Smooth muscle cell (in vitro differentiated cells): ENCODE data around the gene SMC3. TPM values are rescaled to one million over a fixed set of nuclear protein-coding genes. Genes with fewer than 3 reads are reported as not detected.

Experiments used
- DNase-seq: peaks from one replicate; lab custom pipeline; 2025; ENCODE audit not compliant: unreplicated experiment; lab: John Stamatoyannopoulos, UW
- H2AFZ ChIP-seq: fragments of 200-600 bp; sonication (generic); 2 replicates; pipeline ENCODE4 v1.6.0; 2016; ENCODE audit warnings: antibody characterized with exemption, low read depth, mild to moderate bottlenecking
- H3F3A ChIP-seq: fragments of 200-600 bp; sonication (generic); 2 replicates; pipeline ENCODE4 v1.6.0; 2017; ENCODE audit warnings: antibody characterized with exemption, low read depth
- H3K27ac ChIP-seq: fragments of 200-600 bp; sonication (generic); 2 replicates; pipeline ENCODE4 v1.5.1; 2016; ENCODE audit warnings: low read depth, mild to moderate bottlenecking
- H3K27me3 ChIP-seq: fragments of 200-600 bp; sonication (generic); 2 replicates; pipeline ENCODE4 v1.6.1; 2016; ENCODE audit warnings: low read depth, mild to moderate bottlenecking
- H3K36me3 ChIP-seq: fragments of 200-600 bp; sonication (generic); 2 replicates; pipeline ENCODE4 v1.5.1; 2016; ENCODE audit warnings: low read depth
- H3K4me1 ChIP-seq: fragments of 200-600 bp; sonication (generic); 2 replicates; pipeline ENCODE4 v1.5.1; 2016; ENCODE audit warnings: low read depth
- H3K4me2 ChIP-seq: fragments of 200-600 bp; sonication (generic); 2 replicates; pipeline ENCODE4 v1.6.0; 2016; ENCODE audit warnings: mild to moderate bottlenecking
- H3K4me3 ChIP-seq: fragments of 200-600 bp; sonication (generic); 2 replicates; pipeline ENCODE4 v1.5.1; 2016; ENCODE audit warnings: mild to moderate bottlenecking
- H3K79me2 ChIP-seq: fragments of 200-600 bp; sonication (generic); 2 replicates; pipeline ENCODE4 v1.6.0; 2016; ENCODE audit warnings: low read depth, mild to moderate bottlenecking
- H3K9ac ChIP-seq: fragments of 200-600 bp; sonication (generic); 2 replicates; pipeline ENCODE4 v1.6.0; 2016; ENCODE audit warnings: low read depth
- H3K9me3 ChIP-seq: fragments of 200-600 bp; sonication (generic); replicated peaks from 2 replicates; pipeline ENCODE4 v1.5.1; 2016; ENCODE audit warnings: low read depth
- H4K20me1 ChIP-seq: fragments of 200-600 bp; sonication (generic); 2 replicates; pipeline ENCODE4 v1.6.0; 2016; ENCODE audit warnings: low read depth
- CTCF ChIP-seq: fragments of 200-600 bp; sonication (generic); IDR thresholded peaks from 2 replicates; pipeline ENCODE4 v1.5.1; 2017; ENCODE audit warnings: borderline replicate concordance, mild to moderate bottlenecking, antibody characterized with exemption; ENCODE audit not compliant: insufficient read depth, poor library complexity, severe bottlenecking
- WGBS: methylation state at CpG from one replicate; pipeline ENCODE4 v1.1.7; 2016; ENCODE audit warnings: low lambda C conversion rate; 5-methylcytosine and 5-hydroxymethylcytosine counted together
- polyA plus RNA-seq: library from polyadenylated mRNA; unstranded; fragments of >200 nt; fragmentation: Nextera tagmentation; extraction: Ambion mirVana; gene quantifications from 2 replicates; pipeline ENCODE4 v1.2.1, GENCODE V29; 2016
- total RNA-seq: library from RNA; depleted of rRNA; stranded (reverse); fragments of >200 nt; gene quantifications from 2 replicates; pipeline ENCODE4 v1.2.3, GENCODE V29; 2014

SMC3 gene
- total and polyA plus RNA-seq, 2 experiments from 2014 or later, result 24.4 to 31.0 TPM

GRCh38 chr10:110629680-110630191, 62.2 kb downstream of the SMC3 start:
- Histone ChIP-seq H3K4me2 (no peak overlapping the region), H3K27ac (no peak overlapping the region), H3F3A (no peaks in the 10 kb centered on the region), H3K9me3 (no peaks in the 10 kb centered on the region), H2AFZ (no peak overlapping the region), H3K27me3 (no peaks in the 10 kb centered on the region), H3K36me3 (no peaks in the 10 kb centered on the region), H3K4me1 (no peaks in the 10 kb centered on the region), H4K20me1 (no peaks in the 10 kb centered on the region), H3K79me2 (no peaks in the 10 kb centered on the region), H3K9ac (no peak overlapping the region), H3K4me3 (no peak overlapping the region)
- TF ChIP-seq CTCF, result no peak
- WGBS, result 35% methylated on average over 3 of the region's 3 CpGs
- DNase-seq, result no peak

GRCh38 chr10:110631934-110632333, 64.4 kb downstream of the SMC3 start:
- H4K20me1 ChIP-seq, result no peaks in the 10 kb centered on the region
- H3K79me2 ChIP-seq, result no peaks in the 10 kb centered on the region
- TF ChIP-seq CTCF, result no peak

GRCh38 chr10:110632591-110633215, 65.2 kb downstream of the SMC3 start:
- H3K9me3 ChIP-seq, result no peaks in the 10 kb centered on the region
- no peak overlapping the region for H3K27ac ChIP-seq
- H3K4me2 ChIP-seq, result no peak overlapping the region
- no peaks in the 10 kb centered on the region for H3F3A ChIP-seq
- no peaks in the 10 kb centered on the region for H3K27me3 ChIP-seq
- TF ChIP-seq CTCF, result no peak
- H3K4me3 ChIP-seq, result no peak overlapping the region
- H3K79me2 ChIP-seq, result no peaks in the 10 kb centered on the region
- no peak overlapping the region for H3K9ac ChIP-seq
- 96% methylated on average over 1 of the region's 1 CpG for WGBS
- peaks cover 6% of the 10 kb centered on the region for H3K4me1 ChIP-seq
- no peaks in the 10 kb centered on the region for H4K20me1 ChIP-seq
- H2AFZ ChIP-seq, result no peak overlapping the region
- H3K36me3 ChIP-seq, result no peaks in the 10 kb centered on the region
- no peak for DNase-seq

More at GRCh38 chr10:110631934-110632333, 64.4 kb downstream of the SMC3 start:
- Histone ChIP-seq H3K4me2 (no peak overlapping the region), H3K4me1 (no peaks in the 10 kb centered on the region), H3K27me3 (no peaks in the 10 kb centered on the region), H2AFZ (no peak overlapping the region), H3K9ac (no peak overlapping the region), H3K4me3 (no peak overlapping the region), H3F3A (no peaks in the 10 kb centered on the region), H3K27ac (no peak overlapping the region), H3K9me3 (no peaks in the 10 kb centered on the region), H3K36me3 (no peaks in the 10 kb centered on the region)
- DNase-seq, result no peak

- no peak for DNase-seq
- Histone ChIP-seq H3K79me2 (no peaks in the 10 kb centered on the region), H2AFZ (no peak overlapping the region), H3K4me2 (no peak overlapping the region), H3F3A (no peaks in the 10 kb centered on the region), H3K9ac (no peak overlapping the region), H4K20me1 (no peaks in the 10 kb centered on the region), H3K36me3 (no peaks in the 10 kb centered on the region), H3K4me3 (no peak overlapping the region), H3K27me3 (no peaks in the 10 kb centered on the region), H3K27ac (no peak overlapping the region), H3K4me1 (peaks cover 9% of the 10 kb centered on the region), H3K9me3 (no peaks in the 10 kb centered on the region)
- 83% methylated on average over 9 of the region's 9 CpGs for WGBS
- TF ChIP-seq CTCF, result no peak
Measured at GRCh38 chr10:110634527-110635209, 67.2 kb downstream of the SMC3 start.
